Inflammatory macrophage treated with lipopolysaccharide for 4 hours (primary cell): ENCODE data around the gene SUSD6.

Experiments used
- DNase-seq: peaks from one replicate; pipeline ENCODE4 v3.0.0-alpha.2; 2020

Gene SUSD6

GRCh38 chr14:69675245-69675583 lies 63.8 kb downstream of the SUSD6 start:
- no peak for DNase-seq

DNA sequence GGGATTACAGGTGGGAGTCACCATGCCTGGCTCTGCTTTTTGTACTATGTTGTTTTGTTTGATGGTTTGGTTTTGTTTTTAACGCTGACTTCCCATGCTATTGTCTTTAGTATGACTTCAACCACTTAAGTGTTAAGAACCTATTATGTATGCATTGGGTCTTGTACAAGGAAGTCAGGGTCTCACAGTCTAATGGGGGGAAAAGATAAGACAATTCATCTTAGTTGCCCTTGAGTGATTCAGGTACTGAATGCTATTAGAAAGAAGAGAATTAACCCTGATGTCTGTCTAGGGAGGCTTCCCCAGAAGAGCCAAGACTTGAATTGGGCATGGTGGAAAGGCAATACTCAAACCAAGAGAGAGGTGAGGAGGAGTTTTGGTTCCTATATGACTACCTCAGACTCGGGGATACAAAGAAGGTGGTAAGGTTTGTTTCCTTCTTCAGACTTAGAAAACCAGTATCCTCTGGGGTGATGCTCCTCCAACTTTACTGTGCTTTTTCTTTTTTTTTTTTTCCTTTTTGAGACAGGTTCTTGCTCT lies 64.6 kb downstream of the SUSD6 start:
- DNase-seq = no peak

- DNase-seq = no peak
Measured at GRCh38 chr14:69676723-69677122, 65.3 kb downstream of the SUSD6 start.

DNA sequence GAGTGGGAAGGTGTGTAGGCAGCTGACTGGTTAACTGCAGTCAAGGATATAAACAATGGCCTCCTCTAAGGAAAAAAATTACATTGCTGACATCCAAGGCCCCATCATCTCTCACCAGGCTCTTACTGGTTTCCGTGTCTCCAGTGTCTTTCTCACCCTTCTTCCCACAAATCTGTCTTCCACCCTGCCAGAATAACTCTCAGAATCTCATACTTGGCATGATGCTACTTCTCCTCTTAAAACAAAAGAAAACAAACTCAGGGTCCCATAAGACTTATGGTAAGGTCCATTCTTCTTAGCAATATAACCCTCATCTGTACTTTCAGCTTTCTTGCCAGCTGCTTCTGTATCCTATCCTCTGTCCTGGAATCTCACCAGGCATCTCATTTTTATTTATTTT lies 68.9 kb downstream of the SUSD6 start:
- DNase-seq = no peak

DNA sequence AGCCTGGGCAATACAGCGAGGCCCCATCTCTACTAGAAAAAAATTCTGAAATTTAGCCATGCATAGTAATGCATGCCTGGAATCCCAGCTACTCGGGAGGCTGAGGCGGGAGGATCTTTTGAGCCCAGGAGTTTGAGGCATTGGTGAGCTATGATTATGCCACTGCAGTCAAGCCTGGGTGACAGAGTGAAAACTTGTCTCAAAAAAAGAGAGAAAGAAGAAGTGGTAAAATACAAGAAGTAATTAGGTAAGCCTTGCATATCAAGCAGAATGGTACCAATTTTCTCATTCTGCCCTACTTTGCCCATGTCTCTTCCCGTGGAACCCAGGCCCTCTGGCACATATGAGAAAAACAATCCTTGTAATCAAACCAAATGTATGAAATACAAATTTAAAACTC lies 70.7 kb downstream of the SUSD6 start:
- peak; percentile 55 for DNase-seq

- DNase-seq = peak; percentile 84
Measured at GRCh38 chr14:69682621-69683263, 71.3 kb downstream of the SUSD6 start.

DNA sequence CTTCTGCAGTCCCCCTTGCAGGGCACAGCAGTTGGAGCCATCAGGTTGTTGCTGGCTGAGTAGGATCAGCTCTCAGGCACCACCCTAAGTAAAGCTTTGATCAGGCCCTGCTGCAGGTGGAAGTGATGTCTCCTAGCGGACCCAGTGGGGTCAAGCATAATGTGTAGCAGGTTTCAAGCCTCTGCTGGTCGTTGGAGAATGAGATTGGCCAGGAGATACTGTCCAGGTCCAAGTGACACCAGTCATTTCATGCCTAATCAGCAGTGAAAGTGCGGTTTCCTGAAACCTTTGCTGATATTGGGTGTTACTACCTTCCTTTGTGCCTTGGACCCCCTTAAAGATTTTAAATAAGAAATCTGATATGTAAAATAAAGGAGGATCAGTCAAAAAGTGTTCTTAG lies 72.6 kb downstream of the SUSD6 start:
- no peak for DNase-seq

GRCh38 chr14:69684461-69685217 lies 73.2 kb downstream of the SUSD6 start:
- peak; percentile 81 for DNase-seq

DNA sequence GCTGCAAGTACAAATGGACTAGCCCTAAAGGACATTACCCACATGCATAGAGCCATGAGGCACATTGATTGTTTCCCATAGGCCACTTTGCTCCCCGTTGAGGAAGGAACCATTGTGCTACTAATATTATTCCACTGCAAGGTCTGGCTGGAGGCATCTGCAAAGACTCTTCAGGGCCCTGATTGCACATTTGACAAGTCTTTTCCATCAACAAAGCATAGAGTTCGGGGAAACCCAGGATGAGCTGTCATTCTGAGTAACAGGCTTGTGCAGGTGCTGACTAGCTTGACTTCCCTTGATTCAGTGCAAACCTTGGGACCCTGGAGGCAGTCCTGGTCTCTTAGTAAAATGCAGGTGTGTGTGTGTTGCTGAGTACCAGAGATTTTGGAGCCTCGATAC lies 73.8 kb downstream of the SUSD6 start:
- DNase-seq = peak; percentile 73

GRCh38 chr14:69685716-69686115 lies 74.3 kb downstream of the SUSD6 start:
- DNase-seq = no peak

DNA sequence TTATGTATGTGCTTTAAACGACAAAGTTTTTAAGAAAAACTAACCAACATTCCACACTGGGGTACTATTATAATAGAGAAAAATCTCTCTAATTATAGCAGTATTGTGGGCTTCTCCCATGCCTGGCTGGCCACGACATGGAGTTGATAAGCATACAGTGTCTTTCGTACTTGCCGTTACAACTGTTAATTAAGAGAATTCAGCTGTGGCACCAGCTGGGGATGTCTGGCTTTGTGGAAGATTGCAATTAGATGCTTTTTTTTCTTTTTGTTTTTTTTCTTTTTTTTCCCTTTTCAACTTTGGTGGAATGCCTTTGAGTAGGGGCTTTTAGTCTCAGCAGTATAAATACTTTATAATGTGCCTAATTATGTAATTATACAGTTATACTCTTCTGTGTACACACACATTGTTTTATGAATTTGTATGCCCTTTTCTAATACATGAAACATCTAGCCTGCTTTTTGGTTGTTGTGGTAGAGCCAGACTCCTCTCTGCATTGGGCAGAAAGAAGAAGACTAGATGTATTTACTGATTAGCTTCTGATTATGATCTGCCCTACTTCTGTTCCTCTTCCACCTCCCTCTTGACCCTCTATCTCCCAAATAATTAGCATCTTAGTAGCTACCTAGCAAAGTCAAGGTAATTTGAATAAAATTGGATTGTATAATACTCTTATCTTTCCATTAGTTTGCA lies 76.4 kb downstream of the SUSD6 start:
- no peak for DNase-seq

DNA sequence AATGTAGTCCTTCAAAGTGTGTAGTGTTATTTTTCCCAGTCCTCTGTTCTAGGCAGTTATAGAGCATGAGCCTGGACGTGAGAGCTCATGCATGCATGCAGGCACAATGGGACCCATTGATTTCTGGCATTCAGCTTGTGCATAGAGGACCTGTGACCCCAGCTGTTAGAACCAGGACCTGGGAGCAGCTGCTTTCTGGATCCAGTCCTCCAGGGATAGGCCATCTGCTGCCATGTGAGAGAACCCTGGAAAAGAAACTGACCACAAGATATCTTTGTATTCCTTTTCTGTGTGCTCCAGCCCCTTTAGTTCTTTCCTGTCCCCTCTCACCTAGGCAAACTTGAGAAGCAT lies 76.9 kb downstream of the SUSD6 start:
- DNase-seq = no peak

DNA sequence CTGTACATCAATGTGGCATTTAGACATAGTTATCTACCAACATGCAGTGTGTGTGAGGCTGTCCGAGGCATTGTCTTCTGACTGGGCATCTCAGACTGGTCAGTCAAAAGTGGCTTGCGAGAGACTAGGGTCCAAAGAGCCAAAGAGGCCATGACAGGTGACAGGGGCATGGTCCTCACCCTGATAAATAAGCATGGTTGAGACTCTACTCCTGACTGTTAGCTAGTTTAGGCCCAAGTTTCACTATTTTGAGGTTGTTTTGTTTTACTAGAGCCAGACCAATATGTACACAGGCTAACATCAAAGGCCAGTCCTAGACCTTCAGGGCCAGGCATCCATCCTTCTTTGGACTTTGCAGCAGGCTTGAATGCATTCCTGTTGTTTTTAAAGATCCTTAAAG lies 78.6 kb downstream of the SUSD6 start:
- DNase-seq = no peak

- DNase-seq = no peak
Measured at GRCh38 chr14:69692594-69692993, 81.2 kb downstream of the SUSD6 start.

GRCh38 chr14:69693145-69693544 lies 81.7 kb downstream of the SUSD6 start:
- DNase-seq = peak; percentile 80

GRCh38 chr14:69693801-69694729 lies 82.7 kb downstream of the SUSD6 start:
- peak; percentile 78 for DNase-seq

DNA sequence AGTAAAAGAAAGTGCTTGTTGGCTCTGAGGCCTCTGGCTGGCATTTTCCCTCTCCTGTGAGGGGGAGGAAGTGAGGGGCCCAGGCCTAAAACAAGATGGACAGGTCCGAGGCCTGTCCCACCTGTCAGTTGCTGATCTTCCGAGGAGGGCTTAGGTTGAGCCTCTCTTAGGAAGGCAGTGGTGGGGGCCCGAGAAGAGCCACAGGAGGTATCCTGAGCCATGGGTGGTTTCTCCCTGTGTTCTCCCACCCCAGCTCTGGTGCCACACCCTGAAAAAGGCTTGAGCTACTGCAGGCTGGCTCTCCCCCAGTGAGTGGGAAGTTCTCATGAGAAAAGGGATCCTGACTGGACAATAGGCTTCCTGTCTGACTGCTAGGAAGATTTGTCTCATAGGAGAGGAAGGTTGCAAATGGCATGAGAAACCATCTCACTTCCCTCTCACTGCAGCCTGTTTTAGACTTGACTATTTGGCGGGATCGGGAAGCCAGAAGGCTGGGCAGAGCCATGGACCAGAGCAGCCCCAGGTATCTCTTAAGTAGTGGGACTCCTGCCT lies 83.4 kb downstream of the SUSD6 start:
- DNase-seq = peak; percentile 96

DNA sequence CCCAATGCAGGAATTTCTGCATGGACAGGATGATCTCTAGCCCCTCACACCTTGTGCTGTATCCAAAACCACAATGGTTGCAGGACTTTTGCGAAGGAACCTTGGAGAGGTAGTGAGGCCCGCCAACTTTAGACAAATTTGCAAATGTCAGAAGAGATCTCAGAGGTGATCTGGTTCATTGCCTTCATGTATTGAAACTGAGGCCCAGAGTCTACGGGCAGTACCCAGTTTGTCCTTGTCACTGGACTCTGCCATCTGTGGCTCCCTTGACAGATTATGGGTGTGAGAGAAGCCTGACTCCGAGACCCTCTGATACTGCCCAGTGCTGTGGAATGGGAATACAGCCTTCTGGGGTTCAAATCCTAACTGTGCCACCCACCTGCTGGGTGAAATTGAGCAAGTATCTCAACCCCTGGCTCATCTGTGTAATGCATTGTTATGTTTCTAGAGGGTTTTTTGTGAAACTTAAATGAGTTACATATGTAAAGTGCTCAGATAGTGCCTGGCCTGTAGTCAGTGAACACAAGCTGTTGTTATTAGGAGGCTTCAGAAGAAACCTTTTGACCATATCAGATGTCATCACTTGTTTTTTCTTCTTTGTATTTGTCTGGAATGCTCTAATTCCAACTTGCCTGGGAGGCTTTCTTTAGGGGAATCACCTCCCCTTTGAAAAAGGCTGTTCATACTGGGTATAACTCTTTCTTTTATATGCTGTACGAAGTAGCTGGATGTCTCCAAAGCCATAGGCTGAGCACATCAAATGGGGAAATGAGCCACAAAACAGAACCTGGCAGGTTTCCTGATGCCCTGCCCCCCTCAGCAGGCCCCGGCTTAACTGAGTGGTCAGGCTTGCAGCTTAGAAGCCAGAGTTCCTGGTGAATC lies 84.2 kb downstream of the SUSD6 start:
- DNase-seq = peak; percentile 58

DNA sequence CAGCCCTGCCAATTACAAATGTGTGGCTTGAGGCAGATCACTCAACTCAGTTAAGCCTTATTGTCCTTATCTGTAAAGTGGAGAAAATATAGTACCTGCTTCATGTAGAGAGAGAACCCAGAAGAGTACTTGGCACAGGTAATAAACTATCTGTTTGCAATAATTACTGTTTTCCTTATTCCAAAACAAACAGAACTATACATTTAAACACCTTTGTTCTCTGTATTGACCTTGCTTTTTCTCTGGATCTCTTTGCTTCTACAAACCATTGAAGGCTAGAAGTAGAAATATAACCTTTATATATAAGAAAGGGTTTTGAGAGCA lies 84.8 kb downstream of the SUSD6 start:
- no peak for DNase-seq

DNA sequence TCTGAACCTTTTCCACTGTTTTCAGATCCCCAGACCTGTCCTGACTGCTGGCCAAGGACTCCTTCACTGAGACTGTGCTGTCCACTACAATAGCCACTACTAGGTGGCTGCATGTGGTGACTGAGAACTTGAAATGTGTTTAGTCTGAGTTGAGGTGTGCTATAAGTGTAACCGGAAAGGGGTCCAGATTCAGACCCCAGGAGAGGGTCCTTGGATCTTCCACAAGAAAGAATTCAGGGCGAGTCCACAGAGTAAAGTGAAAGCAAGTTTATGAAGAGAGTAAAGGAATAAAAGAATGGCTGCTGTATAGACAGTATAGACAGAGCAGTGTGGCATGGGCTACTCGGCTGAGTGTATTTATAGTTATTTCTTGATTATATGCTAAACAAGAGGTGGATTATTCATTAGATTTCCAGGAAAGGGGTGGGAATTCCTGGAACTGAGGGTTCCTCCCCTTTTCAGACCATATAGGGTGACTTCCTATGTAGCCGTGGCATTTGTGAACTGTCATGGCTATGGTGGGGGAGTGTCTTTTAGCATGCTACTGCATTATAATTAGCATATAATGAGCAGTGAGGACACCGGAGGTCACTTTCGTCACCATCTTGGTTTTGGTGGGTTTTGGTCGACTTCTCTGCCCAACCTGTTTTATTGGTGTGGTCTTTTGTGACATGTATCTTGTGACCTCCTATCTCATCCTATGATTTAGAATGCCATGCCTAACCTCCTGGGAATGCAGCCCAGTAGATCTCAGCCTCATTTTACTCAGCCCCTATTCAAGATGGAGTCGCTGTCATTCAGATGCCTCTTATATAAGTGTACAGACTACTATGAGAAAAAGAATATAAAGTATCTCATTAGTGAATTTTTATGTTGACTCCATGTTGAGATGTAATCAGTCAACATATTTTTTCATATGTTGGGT lies 85.5 kb downstream of the SUSD6 start:
- DNase-seq = peak; percentile 80

DNA sequence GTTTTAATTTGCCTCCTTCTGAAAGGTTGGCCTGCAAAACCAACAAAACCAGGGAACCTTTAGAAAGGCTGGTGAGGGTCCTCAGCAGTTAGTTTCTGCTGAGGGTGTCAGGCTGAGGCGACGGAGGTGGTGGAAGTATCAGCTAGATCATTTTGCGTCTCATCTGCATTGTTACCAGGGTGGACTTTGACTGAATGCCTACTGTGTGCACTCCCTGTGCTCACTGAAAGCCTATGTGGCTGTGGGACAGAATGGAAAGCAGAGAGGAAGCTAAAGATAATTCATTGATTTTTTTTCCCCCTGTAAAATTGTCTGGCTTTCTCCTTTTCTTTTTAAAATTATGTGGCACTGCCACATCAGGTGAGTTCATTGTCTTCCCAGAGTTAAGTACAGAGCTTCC lies 87.2 kb downstream of the SUSD6 start:
- DNase-seq = no peak
